Measurements from ENCODE around the gene RALGDS.

The RALGDS gene

DNA sequence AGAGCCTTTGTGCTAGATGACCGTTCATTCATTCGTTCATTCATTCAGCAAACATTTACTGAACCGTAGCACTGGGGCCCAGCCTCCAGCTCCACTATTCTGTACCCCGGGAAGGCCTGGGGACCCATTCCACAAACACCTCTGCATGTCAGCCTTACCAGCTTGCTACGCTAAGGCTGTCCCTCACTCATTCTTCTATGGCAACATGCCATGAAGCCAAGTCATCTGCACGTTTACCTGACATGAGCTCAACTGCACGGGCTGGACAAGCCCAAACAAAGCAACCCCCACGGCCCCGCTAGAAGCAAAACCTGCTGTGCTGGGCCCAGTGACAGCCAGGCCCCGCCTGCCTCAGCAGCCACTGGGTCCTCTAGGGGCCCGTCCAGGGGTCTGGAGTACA is 53.2 kb downstream of the RALGDS start:
- Histone ChIP-seq H3K36me3 (ENCODE audit: low read depth) (no peaks in the 10 kb centered on the region), H3K27me3 (ENCODE audit: insufficient read depth, poor library complexity, severe bottlenecking) (no peaks in the 10 kb centered on the region), H3K9me3 (ENCODE audit: severe bottlenecking) (no peaks in the 10 kb centered on the region), H3K4me1 (ENCODE audit: insufficient read depth, poor library complexity, severe bottlenecking) (peaks cover 8% of the 10 kb centered on the region), H3K27ac (ENCODE audit: poor library complexity, severe bottlenecking) (peak overlapping the region; percentile 33), H3K4me3 (ENCODE audit: severe bottlenecking) (no peak overlapping the region)
- DNase-seq (ENCODE audit: low spot score) (no peak), ATAC-seq (ENCODE audit: low read depth) (peak; percentile 88)
- TF ChIP-seq CTCF (IDR thresholded peaks at IDR 0.05; ENCODE audit: poor library complexity, severe bottlenecking), result no peak

- Histone ChIP-seq H3K9me3 (ENCODE audit: severe bottlenecking) (no peaks in the 10 kb centered on the region), H3K4me1 (ENCODE audit: insufficient read depth, poor library complexity, severe bottlenecking) (peaks cover 8% of the 10 kb centered on the region), H3K27me3 (ENCODE audit: insufficient read depth, poor library complexity, severe bottlenecking) (no peaks in the 10 kb centered on the region), H3K4me3 (ENCODE audit: severe bottlenecking) (no peak overlapping the region), H3K27ac (ENCODE audit: poor library complexity, severe bottlenecking) (peak overlapping the region; percentile 33), H3K36me3 (ENCODE audit: low read depth) (no peaks in the 10 kb centered on the region)
- TF ChIP-seq CTCF (IDR thresholded peaks at IDR 0.05; ENCODE audit: poor library complexity, severe bottlenecking), result no peak
- no peak for DNase-seq (ENCODE audit: low spot score)
- no peak for ATAC-seq (ENCODE audit: low read depth)
Observed at GRCh38 chr9:133067006-133067405, 54.0 kb downstream of the RALGDS start.

DNA sequence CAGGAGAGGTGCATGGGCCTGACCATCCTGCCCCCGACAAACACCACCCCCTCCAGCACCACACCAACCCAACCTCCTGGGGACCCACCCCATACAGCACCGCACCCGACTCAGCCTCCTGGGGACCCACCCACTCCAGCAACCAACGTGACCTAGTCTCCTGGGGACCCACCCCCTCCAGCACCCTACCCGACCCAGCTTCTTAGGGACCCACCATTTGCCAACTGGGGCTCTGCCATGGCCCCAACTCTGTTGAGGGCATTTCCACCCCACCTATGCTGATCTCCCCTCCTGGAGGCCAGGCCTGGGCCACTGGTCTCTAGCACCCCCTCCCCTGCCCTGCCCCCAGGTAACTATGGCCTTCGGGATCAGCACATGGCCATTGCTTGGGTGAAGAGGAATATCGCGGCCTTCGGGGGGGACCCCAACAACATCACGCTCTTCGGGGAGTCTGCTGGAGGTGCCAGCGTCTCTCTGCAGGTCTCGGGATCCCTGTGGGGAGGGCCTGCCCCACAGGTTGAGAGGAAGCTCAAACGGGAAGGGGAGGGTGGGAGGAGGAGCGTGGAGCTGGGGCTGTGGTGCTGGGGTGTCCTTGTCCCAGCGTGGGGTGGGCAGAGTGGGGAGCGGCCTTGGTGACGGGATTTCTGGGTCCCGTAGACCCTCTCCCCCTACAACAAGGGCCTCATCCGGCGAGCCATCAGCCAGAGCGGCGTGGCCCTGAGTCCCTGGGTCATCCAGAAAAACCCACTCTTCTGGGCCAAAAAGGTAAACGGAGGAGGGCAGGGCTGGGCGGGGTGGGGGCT is 54.7 kb downstream of the RALGDS start:
- TF ChIP-seq CTCF (IDR thresholded peaks at IDR 0.05; ENCODE audit: poor library complexity, severe bottlenecking), result no peak
- Histone ChIP-seq H3K4me1 (ENCODE audit: insufficient read depth, poor library complexity, severe bottlenecking) (peaks cover 9% of the 10 kb centered on the region), H3K36me3 (ENCODE audit: low read depth) (no peaks in the 10 kb centered on the region), H3K9me3 (ENCODE audit: severe bottlenecking) (no peaks in the 10 kb centered on the region), H3K27me3 (ENCODE audit: insufficient read depth, poor library complexity, severe bottlenecking) (no peaks in the 10 kb centered on the region), H3K27ac (ENCODE audit: poor library complexity, severe bottlenecking) (no peak overlapping the region), H3K4me3 (ENCODE audit: severe bottlenecking) (no peak overlapping the region)
- DNase-seq (ENCODE audit: low spot score), result no peak
- no peak for ATAC-seq (ENCODE audit: low read depth)

GRCh38 chr9:133065070-133065388 is 56.0 kb downstream of the RALGDS start:
- H3K4me1 ChIP-seq (ENCODE audit: insufficient read depth, poor library complexity, severe bottlenecking), result peaks cover 21% of the 10 kb centered on the region
- H3K9me3 ChIP-seq (ENCODE audit: severe bottlenecking), result no peaks in the 10 kb centered on the region

More at GRCh38 chr9:133065070-133065388, 56.0 kb downstream of the RALGDS start:
- ATAC-seq (ENCODE audit: low read depth) (no peak), DNase-seq (ENCODE audit: low spot score) (no peak)
- no peak overlapping the region for H3K4me3 ChIP-seq (ENCODE audit: severe bottlenecking)
- H3K36me3 ChIP-seq (ENCODE audit: low read depth), result no peaks in the 10 kb centered on the region
- H3K27me3 ChIP-seq (ENCODE audit: insufficient read depth, poor library complexity, severe bottlenecking), result no peaks in the 10 kb centered on the region
- H3K27ac ChIP-seq (ENCODE audit: poor library complexity, severe bottlenecking), result no peak overlapping the region
- TF ChIP-seq CTCF (IDR thresholded peaks at IDR 0.05; ENCODE audit: poor library complexity, severe bottlenecking), result no peak

Data from RWPE2 (cell line).